HEK293 (cell line): ENCODE data around the gene MED8.

ENCODE experiments used
- CTCF ChIA-PET: fragments of 350-600 bp; formaldehyde crosslinking; extraction: SDS; loops from one replicate; lab custom pipeline; 2021; ENCODE audit warnings: antibody characterized with exemption; lab: Yijun Ruan, JAX
- POLR2A ChIA-PET: fragments of 300-600 bp; formaldehyde crosslinking; extraction: SDS; loops from one replicate; lab custom pipeline; 2020; ENCODE audit warnings: antibody characterized with exemption, inconsistent platforms; lab: Yijun Ruan, JAX
- H3K27ac ChIP-seq: fragments of 200-500 bp; sonication (Bioruptor generic); 2 replicates; pipeline ENCODE4 v1.5.1; 2014; ENCODE audit warnings: low read depth, low read length, control low read depth, inconsistent platforms; ENCODE audit errors: extremely low read depth
- H3K36me3 ChIP-seq, 2 experiments: fragments of 200-500 bp in 1 of 2; sonication (Bioruptor generic) in 1 of 2; 1 replicate in 1 of 2; 2 replicates in 1 of 2; pipeline ENCODE4 v1.5.1; 2014 to 2017; ENCODE audit warnings: inconsistent platforms in 2 of 2, low read length in 2 of 2; ENCODE audit not compliant: control insufficient read depth in 2 of 2, insufficient read depth in 1 of 2
- H3K4me1 ChIP-seq: fragments of 200-500 bp; sonication (Bioruptor generic); 2 replicates; pipeline ENCODE4 v1.5.1; 2014; ENCODE audit warnings: mild to moderate bottlenecking, low read length, inconsistent platforms; ENCODE audit not compliant: control insufficient read depth, insufficient read depth
- H3K4me3 ChIP-seq: 2 replicates; pipeline ENCODE4 v1.5.1; 2011; ENCODE audit warnings: low read depth, mild to moderate bottlenecking, control low read depth, low read length, moderate library complexity
- H3K9me3 ChIP-seq: fragments of 200-500 bp; sonication (Bioruptor generic); 2 replicates; pipeline ENCODE4 v1.5.1; 2014; ENCODE audit warnings: low read depth, low read length, inconsistent platforms; ENCODE audit not compliant: control insufficient read depth, insufficient read depth
- BCL11B ChIP-seq: fragments of 450-650 bp; formaldehyde crosslinking; IDR thresholded peaks from 2 replicates; pipeline ENCODE4 v1.5.1; 2016; ENCODE audit warnings: low read depth, missing biosample characterization, missing genetic modification characterization
- ELK4 ChIP-seq: IDR thresholded peaks from 2 replicates; pipeline ENCODE4 v1.6.1; 2011; ENCODE audit warnings: mild to moderate bottlenecking, low read depth, low read length, borderline replicate concordance
- HOXA7 ChIP-seq: sonication (generic); formaldehyde crosslinking; IDR thresholded peaks from 2 replicates; pipeline ENCODE4 v1.8.1; 2022; ENCODE audit warnings: missing genetic modification reagents, borderline replicate concordance
- IKZF3 ChIP-seq: fragments of 450-650 bp; IDR thresholded peaks from 2 replicates; pipeline ENCODE4 v1.5.0; 2018; ENCODE audit warnings: missing biosample characterization, mild to moderate bottlenecking, missing genetic modification characterization, moderate library complexity
- KLF9 ChIP-seq: fragments of 450-650 bp; formaldehyde crosslinking; IDR thresholded peaks from 2 replicates; pipeline ENCODE4 v1.5.1; 2016; ENCODE audit warnings: missing biosample characterization, missing genetic modification characterization, low read depth
- MEIS1 ChIP-seq: sonication (generic); formaldehyde crosslinking; IDR thresholded peaks from 2 replicates; pipeline ENCODE4 v1.8.1; 2022; ENCODE audit warnings: missing genetic modification reagents, mild to moderate bottlenecking, borderline replicate concordance
- OVOL3 ChIP-seq: fragments of 450-650 bp; formaldehyde crosslinking; IDR thresholded peaks from 2 replicates; pipeline ENCODE4 v1.5.1; 2016; ENCODE audit warnings: missing biosample characterization, missing genetic modification characterization
- PRDM1 ChIP-seq: fragments of 450-650 bp; formaldehyde crosslinking; IDR thresholded peaks from 2 replicates; pipeline ENCODE4; 2016; ENCODE audit warnings: missing biosample characterization, missing genetic modification characterization
- REPIN1 ChIP-seq: fragments of 450-650 bp; formaldehyde crosslinking; IDR thresholded peaks from 2 replicates; pipeline ENCODE4 v1.5.1; 2017; ENCODE audit warnings: missing biosample characterization, missing genetic modification characterization, low read depth
- SETDB1 ChIP-seq: IDR thresholded peaks from one replicate; pipeline ENCODE4 v1.6.1; 2017; ENCODE audit warnings: mild to moderate bottlenecking, low read length, moderate library complexity, mixed read lengths; ENCODE audit not compliant: insufficient read length
- YY1 ChIP-seq: fragments of 450-650 bp; formaldehyde crosslinking; IDR thresholded peaks from 2 replicates; pipeline ENCODE4 v1.5.1; 2018; ENCODE audit warnings: missing biosample characterization, missing genetic modification characterization
- ZBTB6 ChIP-seq: fragments of 450-650 bp; formaldehyde crosslinking; IDR thresholded peaks from 2 replicates; pipeline ENCODE4 v1.5.1; 2017; ENCODE audit warnings: missing biosample characterization, missing genetic modification characterization
- ZBTB7A ChIP-seq: fragments of 450-650 bp; formaldehyde crosslinking; IDR thresholded peaks from 2 replicates; pipeline ENCODE4 v1.5.1; 2016; ENCODE audit warnings: low read depth, missing biosample characterization, missing genetic modification characterization
- ZNF132 ChIP-seq: fragments of 450-650 bp; formaldehyde crosslinking; IDR thresholded peaks from 2 replicates; pipeline ENCODE4 v1.5.1; 2017; ENCODE audit warnings: missing biosample characterization, missing genetic modification characterization, borderline replicate concordance
- ZNF140 ChIP-seq: fragments of 450-650 bp; formaldehyde crosslinking; IDR thresholded peaks from 2 replicates; pipeline ENCODE4 v1.5.1; 2016; ENCODE audit warnings: missing biosample characterization, missing genetic modification characterization
- ZNF169 ChIP-seq: fragments of 450-650 bp; formaldehyde crosslinking; IDR thresholded peaks from 2 replicates; pipeline ENCODE4 v1.5.1; 2016; ENCODE audit warnings: missing biosample characterization, missing genetic modification characterization
- ZNF202 ChIP-seq: fragments of 450-650 bp; formaldehyde crosslinking; IDR thresholded peaks from 2 replicates; pipeline ENCODE4 v1.5.1; 2016; ENCODE audit warnings: missing biosample characterization, missing genetic modification characterization, borderline replicate concordance
- ZNF280D ChIP-seq: fragments of 450-650 bp; formaldehyde crosslinking; IDR thresholded peaks from 2 replicates; pipeline ENCODE4 v1.5.1; 2016; ENCODE audit warnings: missing biosample characterization, missing genetic modification characterization
- ZNF354C ChIP-seq: fragments of 450-650 bp; formaldehyde crosslinking; IDR thresholded peaks from 2 replicates; pipeline ENCODE4 v1.5.1; 2016; ENCODE audit warnings: missing biosample characterization, missing genetic modification characterization, low read depth, borderline replicate concordance
- ZNF488 ChIP-seq: fragments of 450-650 bp; formaldehyde crosslinking; IDR thresholded peaks from 2 replicates; pipeline ENCODE4 v1.5.1; 2016; ENCODE audit warnings: missing biosample characterization, missing genetic modification characterization
- ZNF544 ChIP-seq: fragments of 450-650 bp; formaldehyde crosslinking; IDR thresholded peaks from 2 replicates; pipeline ENCODE4 v1.5.0; 2017; ENCODE audit warnings: missing biosample characterization, missing genetic modification characterization
- ZNF561 ChIP-seq: fragments of 450-650 bp; IDR thresholded peaks from 2 replicates; pipeline ENCODE4 v1.5.1; 2018; ENCODE audit warnings: missing biosample characterization, missing genetic modification characterization, borderline replicate concordance
- ZNF596 ChIP-seq: fragments of 450-650 bp; IDR thresholded peaks from 2 replicates; pipeline ENCODE4 v1.5.0; 2018; ENCODE audit warnings: missing biosample characterization, mild to moderate bottlenecking, missing genetic modification characterization, moderate library complexity
- ZNF670 ChIP-seq: fragments of 450-650 bp; formaldehyde crosslinking; IDR thresholded peaks from 2 replicates; pipeline ENCODE4 v1.5.1; 2016; ENCODE audit warnings: missing biosample characterization, missing genetic modification characterization, low read depth
- ZNF785 ChIP-seq: fragments of 450-650 bp; formaldehyde crosslinking; IDR thresholded peaks from 2 replicates; pipeline ENCODE4 v1.5.1; 2016; ENCODE audit warnings: missing biosample characterization, missing genetic modification characterization
- ZNF791 ChIP-seq: fragments of 450-650 bp; formaldehyde crosslinking; IDR thresholded peaks from 2 replicates; pipeline ENCODE4 v1.5.1; 2016; ENCODE audit warnings: missing biosample characterization, missing genetic modification characterization
- ZXDB ChIP-seq: fragments of 450-650 bp; formaldehyde crosslinking; IDR thresholded peaks from 2 replicates; pipeline ENCODE4 v1.5.1; 2016; ENCODE audit warnings: missing biosample characterization, missing genetic modification characterization

Gene MED8

DNA sequence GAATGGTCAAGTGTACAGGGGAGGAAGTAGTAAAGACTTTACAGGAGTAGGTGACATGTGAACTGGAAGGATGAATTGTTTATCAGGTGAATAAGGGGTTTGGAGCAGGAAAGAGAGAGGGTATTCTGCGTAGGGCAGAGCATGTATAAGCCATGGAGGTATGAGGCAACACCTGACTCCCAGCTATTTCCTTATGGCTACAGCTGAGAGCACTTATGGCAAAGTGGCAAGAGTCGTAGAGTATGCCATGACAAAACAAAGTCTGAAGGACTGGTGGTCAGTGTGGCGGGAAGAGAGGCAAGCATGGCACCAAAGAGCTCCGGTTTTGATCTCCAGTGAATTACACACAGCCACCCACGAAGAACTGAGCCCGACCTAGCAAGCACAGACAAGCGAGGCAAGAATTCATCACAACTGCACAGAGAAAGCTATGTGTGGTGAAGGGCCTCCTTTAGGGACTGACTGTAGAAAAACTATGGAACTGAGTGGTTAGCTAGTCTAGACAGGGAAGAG, 12.8 kb downstream of the MED8 start:
- Histone ChIP-seq H3K9me3 (no peaks in the 10 kb centered on the region), H3K36me3 (peaks cover 3 to 10% of the 10 kb centered on the region in 2 experiments; a peak in 1 of 3 replicates), H3K4me1 (no peaks in the 10 kb centered on the region), H3K27ac (no peak overlapping the region), H3K4me3 (no peak overlapping the region)
- ChIA-PET POLR2A (interaction anchor here (0.8 to 3.1 kb wide), 3 partner anchors 8 to 19 kb away, joined by 7 to 9 read pairs (median 7); partner anchors contain the start of genes CDC20, ELOVL1, MED8 and SZT2), CTCF (interaction anchor here (0.8 to 1.6 kb wide), 2 partner anchors 9 to 18 kb away, joined by 3 to 8 read pairs; partner anchors contain the start of genes CDC20 and ELOVL1)
- TF ChIP-seq ZNF488 (tag by site-specific recombination), result no peak
- TF ChIP-seq ZNF791 (tag by site-specific recombination), result no peak
- TF ChIP-seq KLF9 (tag by site-specific recombination), result no peak
- TF ChIP-seq YY1 (tag by site-specific recombination), result no peak
- no peak for TF ChIP-seq ZBTB7A
- TF ChIP-seq ZNF169 (tag by site-specific recombination), result no peak
- no peak for TF ChIP-seq ZNF140 (tag by site-specific recombination)
- no peak for TF ChIP-seq ZNF670 (tag by site-specific recombination)
- TF ChIP-seq MEIS1 (CRISPR knock-in tag), result no peak
- TF ChIP-seq IKZF3 (tag by site-specific recombination), result no peak

- ChIA-PET CTCF (no interaction called here), POLR2A (interaction anchor here (1.1 to 3.6 kb wide), 2 partner anchors 15 to 16 kb away, joined by 3 to 10 read pairs; partner anchors contain the start of genes CDC20, MED8 and SZT2)
- Histone ChIP-seq H3K4me3 (no peak overlapping the region), H3K27ac (no peak overlapping the region), H3K4me1 (peaks cover 5% of the 10 kb centered on the region; the same call in 1 of the 2 replicates), H3K36me3 (no peaks in the 10 kb centered on the region), H3K9me3 (no peaks in the 10 kb centered on the region)
- TF ChIP-seq PRDM1 (tag by site-specific recombination), result no peak
- no peak for TF ChIP-seq ZXDB
- no peak for TF ChIP-seq ZNF785 (tag by site-specific recombination)
- TF ChIP-seq ZNF132 (tag by site-specific recombination), result no peak
- no peak for TF ChIP-seq ZNF544 (tag by site-specific recombination)
- TF ChIP-seq SETDB1, result no peak
- TF ChIP-seq REPIN1 (tag by site-specific recombination), result no peak
- no peak for TF ChIP-seq ZNF791 (tag by site-specific recombination)
- TF ChIP-seq ZNF354C (tag by site-specific recombination), result no peak
- TF ChIP-seq ZNF280D (tag by site-specific recombination), result no peak
- no peak for TF ChIP-seq ZBTB6 (tag by site-specific recombination)
- no peak for TF ChIP-seq OVOL3 (tag by site-specific recombination)
- TF ChIP-seq ELK4, result no peak
- TF ChIP-seq BCL11B (tag by site-specific recombination), result no peak
- no peak for TF ChIP-seq ZNF202
- TF ChIP-seq HOXA7 (CRISPR knock-in tag), result no peak
- no peak for TF ChIP-seq ZNF561
- TF ChIP-seq ZNF596 (tag by site-specific recombination), result no peak
- no peak for TF ChIP-seq IKZF3 (tag by site-specific recombination)
Observed at GRCh38 chr1:43373066-43373940, 16.3 kb downstream of the MED8 start.
